DMS79 (cell line): Measurements from ENCODE around the gene SHROOM1.
"Not testable (repeated sequence)": the region's sequence is repeated elsewhere in the genome, so short reads cannot be mapped to it uniquely, and the experiment has no call there.

Experiments used
- DNase-seq: peaks from one replicate; lab custom pipeline; 2025; lab: John Stamatoyannopoulos, UW

Gene SHROOM1

DNA sequence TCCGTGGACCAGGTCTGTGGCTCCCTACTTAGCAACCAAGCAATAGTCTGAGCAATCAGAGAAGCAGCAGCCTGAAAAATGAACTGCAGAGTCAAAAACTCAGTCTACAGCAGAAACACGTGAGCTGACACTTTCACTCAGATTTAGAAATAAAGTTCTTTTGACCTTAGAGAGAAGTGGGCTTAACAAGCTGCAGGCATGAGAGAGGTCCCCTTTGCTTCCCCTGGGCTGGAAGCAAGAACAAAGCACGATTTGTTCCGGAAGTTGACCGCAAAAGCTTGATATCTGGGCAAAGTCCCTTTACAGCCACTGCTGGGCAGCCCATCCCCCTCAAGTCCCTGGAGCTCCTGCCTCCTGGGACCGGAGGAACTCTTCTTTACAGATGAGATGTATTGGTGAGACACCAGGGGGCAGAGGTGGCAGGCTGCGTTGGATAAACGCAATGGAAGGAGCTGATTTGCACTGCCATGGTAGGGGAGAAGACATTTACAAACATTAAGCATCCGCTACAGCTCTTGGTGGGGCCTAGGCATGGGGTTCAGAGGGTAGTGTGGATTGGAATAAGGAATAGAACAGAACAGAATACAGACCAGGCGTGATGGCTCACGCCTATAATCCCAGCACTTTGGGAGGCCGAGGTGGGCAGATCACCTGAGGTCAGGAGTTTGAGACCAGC lies 23.1 kb downstream of the SHROOM1 start:
- no peak for DNase-seq

DNA sequence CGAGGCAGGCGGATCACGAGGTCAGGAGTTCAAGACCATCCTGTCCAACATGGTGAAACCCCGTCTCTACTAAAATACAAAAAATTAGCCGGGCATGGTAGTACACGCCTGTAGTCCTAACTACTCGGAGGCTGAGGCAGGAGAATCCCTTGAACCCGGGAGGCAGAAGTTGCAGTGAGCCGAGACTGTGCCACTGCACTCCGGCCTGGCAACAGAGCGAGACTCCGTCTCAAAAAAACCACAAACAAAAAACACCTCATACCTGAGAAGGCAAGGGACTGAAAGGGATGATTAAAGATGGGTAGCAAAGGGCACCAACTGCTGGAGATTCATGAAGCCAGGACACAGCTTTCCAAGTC lies 23.7 kb downstream of the SHROOM1 start:
- not testable (repeated sequence) for DNase-seq

GRCh38 chr5:132805872-132806271 lies 24.6 kb downstream of the SHROOM1 start:
- DNase-seq, result not testable (repeated sequence)

DNA sequence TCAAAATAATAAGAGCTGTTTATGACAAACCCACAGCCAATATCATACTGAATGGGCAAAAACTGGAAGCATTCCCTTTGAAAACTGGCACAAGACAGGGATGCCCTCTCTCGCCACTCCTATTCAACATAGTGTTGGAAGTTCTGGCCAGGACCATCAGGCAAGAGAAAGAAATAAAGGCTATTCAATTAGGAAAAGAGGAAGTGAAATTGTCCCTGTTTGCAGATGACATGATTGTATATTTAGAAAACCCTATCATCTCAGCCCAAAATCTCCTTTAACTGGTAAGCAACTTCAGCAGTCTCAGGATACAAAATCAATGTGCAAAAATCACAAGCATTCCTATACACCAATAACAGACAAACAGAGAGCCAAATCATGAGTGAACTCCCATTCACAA lies 26.2 kb downstream of the SHROOM1 start:
- not testable (repeated sequence) for DNase-seq

- not testable (repeated sequence) for DNase-seq
Measured at GRCh38 chr5:132802685-132803066, 27.8 kb downstream of the SHROOM1 start.

DNA sequence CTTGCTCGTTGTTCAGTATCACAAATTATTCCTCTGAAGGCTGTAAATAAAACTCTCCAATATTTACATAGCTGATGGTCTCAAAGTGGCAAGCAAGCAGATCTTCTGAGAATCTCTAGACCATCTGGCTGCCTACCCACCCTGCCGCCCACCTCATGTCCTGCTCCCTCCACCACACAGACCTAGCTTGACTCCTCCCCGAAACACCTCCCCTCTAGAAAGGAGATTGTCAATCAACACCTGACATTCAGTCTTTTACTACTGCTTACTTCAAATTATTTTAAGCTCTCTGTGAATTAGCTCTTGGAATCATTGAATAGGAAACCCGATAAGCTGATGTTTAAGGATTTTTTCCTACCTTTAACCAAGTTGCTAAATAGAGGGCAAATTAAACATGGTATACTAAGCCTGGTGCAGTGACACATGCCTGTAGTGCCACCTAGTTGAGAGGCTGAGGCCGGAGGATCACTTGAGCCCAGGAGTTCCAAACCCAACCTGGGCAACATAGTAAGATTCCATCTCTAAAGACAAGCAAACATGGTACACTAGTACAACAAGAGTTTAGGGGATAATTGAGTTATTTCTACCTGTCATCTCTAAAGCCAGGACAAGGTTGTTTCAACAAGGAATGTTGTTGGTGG lies 28.3 kb downstream of the SHROOM1 start:
- DNase-seq, result no peak

DNA sequence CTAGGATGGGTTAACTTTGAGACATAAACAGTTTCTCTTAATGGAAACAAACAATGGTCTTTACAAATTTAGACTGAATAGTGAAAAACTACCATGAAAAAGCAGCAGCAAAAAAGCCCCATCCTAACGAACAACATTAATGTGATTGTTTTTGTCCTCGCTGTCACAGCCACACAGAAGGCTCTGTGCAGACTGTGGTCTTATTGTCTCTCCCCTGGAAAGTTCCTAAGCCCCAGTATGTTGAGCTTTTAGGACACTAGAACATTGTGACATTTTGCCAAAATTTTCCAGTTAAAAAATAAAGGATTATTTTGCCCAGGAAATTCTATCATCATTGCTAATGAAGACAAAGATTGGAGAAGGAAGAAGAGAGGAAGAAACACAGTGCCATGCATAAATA lies 29.9 kb downstream of the SHROOM1 start:
- DNase-seq, result no peak

- DNase-seq, result no peak
Measured at GRCh38 chr5:132799392-132799791, 31.1 kb downstream of the SHROOM1 start.

- no peak for DNase-seq
Measured at GRCh38 chr5:132797651-132798050, 32.8 kb downstream of the SHROOM1 start.

DNA sequence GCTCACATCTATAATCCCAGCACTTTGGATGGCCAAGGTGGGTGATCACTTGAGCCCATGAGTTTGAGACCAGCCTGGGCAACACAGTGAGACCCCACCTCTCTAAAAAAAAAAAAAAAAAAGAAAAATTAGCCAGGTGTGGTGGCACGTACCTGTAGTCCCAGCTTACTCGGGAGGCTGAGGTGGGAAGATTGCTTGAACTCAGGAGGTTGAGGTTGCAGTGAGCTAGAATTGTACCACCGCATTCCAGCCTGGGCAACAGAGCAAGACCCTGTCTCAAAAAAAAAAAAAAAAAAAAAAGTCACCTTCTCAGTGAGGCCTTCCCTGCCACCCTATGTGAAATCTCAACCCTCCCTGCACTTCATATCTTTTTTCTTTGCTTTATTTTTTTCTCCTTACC lies 39.4 kb downstream of the SHROOM1 start:
- DNase-seq, result no peak

DNA sequence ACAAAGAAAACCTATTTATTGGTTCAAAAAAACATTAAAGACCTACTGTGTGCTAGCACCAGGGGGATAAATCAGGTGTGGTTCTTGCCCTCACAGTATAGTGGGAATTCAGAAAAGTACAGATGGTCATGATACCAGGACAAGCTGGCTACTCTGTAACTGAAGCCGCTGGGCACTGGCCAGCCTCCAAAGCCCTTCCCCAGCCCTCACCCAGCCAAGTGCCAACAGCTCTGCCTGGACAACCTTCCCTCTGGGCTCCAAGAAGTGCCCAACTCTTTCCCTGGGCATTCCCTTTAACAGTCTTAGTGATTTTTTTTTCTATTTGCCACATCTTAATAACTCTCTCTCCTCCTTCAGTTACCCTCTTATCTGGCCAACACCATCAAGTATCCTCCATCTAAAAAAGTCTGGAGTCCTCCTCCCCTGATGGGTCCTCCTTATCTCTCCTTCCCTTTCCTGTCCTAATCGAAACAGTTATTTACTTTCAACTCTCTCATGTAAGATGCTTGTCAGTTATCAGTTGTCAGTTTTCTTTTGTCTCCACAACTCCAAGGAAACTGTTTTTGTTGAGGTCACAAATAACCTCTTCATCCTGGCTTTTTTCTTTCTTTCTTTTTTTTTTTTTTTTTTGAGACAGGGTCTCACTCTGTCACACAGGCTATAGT lies 40.1 kb downstream of the SHROOM1 start:
- DNase-seq, result no peak

GRCh38 chr5:132788990-132789886 lies 41.2 kb downstream of the SHROOM1 start:
- DNase-seq, result no peak

GRCh38 chr5:132788508-132788907 lies 41.9 kb downstream of the SHROOM1 start:
- DNase-seq, result no peak

DNA sequence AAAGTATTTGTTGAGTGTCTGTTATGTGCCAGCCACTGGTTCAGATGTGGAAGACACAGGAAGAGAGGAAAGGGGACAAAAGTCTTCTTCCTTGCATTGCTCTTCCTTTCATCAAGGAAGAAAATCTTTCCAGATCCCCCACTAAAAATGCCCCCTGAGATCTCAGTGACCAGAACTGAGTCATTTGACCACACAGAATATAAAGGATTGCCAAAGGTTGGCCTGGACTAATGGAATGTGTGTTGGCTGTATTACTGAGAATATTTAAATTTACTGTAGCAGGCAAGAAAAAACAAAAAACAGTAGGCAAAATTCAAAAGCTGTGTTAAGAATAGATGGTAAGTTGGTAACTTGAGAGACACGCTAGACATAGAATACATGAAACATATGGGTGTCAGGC lies 43.4 kb downstream of the SHROOM1 start:
- DNase-seq, result no peak

DNA sequence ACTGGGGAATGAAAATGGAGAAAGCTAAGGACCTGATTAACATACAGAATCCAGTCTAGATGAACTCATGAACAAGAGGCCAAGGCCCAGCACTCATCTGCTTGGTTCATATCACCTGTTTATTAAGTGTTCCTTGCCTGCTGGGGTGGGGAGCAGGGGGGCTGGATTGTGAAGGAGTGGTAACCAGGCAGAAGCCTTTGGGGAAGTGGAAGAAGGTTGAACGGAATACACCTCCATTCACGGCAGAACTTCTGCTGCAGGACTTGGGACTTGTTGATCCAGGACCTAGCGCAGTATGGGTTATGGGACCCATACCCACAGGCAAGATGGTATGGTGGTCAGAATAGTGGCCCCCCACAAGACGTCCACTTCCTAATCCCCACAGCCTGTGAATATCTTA lies 44.6 kb downstream of the SHROOM1 start:
- DNase-seq, result no peak

GRCh38 chr5:132785365-132785764 lies 45.1 kb downstream of the SHROOM1 start:
- no peak for DNase-seq

DNA sequence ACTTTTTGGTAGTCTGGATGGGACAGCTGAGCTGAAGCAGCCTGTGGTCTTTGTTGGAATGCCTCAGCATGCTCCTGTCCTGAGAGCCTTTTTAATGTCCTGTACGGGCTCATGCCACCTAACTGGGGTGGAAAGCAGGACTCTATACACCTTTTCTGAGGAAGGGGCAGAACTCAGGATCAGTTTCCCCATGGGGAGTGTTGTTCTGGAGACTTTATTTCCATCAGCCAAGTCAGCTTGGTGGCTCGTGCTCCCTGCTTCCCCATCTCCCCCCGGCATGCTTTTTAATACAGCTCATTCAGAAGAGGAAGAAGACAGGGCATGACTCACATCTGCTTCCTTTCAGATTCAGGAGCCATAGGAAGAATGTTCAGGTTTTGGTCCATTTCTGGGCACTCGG lies 48.3 kb downstream of the SHROOM1 start:
- DNase-seq, result no peak

- DNase-seq, result no peak
Measured at GRCh38 chr5:132781029-132781428, 49.4 kb downstream of the SHROOM1 start.

GRCh38 chr5:132780577-132780976 lies 49.9 kb downstream of the SHROOM1 start:
- DNase-seq, result no peak

GRCh38 chr5:132779961-132780360 lies 50.5 kb downstream of the SHROOM1 start:
- DNase-seq, result no peak

- DNase-seq, result no peak
Measured at GRCh38 chr5:132778856-132779255, 51.6 kb downstream of the SHROOM1 start.

GRCh38 chr5:132778129-132778528 lies 52.3 kb downstream of the SHROOM1 start:
- DNase-seq, result no peak
